Measurements from ENCODE around the gene EXD2. TPM values are rescaled to one million over a fixed set of nuclear protein-coding genes. Genes with fewer than 3 reads are reported as not detected.

Gene EXD2
- total and polyA plus RNA-seq, 2 of the 13 experiments (the other 11 are each of a cell fraction or from before 2014, with no cell fraction given): 9.5 to 15.1 TPM

GRCh38 chr14:69191340-69192111 is at the start of gene EXD2 (continued):
- TF ChIP-seq ZFP36L2 (CRISPR knock-in tag; IDR thresholded peaks at IDR 0.05): no peak
- no peak for TF ChIP-seq SMARCC2 (IDR thresholded peaks at IDR 0.05)
- peak; percentile 73 for TF ChIP-seq ZNF563 (CRISPR knock-in tag; IDR thresholded peaks at IDR 0.05)
- peak; percentile 71; the same call in 1 of the 2 replicates for TF ChIP-seq ZIK1 (CRISPR knock-in tag; IDR thresholded peaks at IDR 0.05; ENCODE audit: borderline replicate concordance, low read depth)
- no peak for TF ChIP-seq ZFP37 (CRISPR knock-in tag; IDR thresholded peaks at IDR 0.05; ENCODE audit: borderline replicate concordance)
- 0 out of 2 replicates have a peak, but pooled peaks have one; percentile 63 for TF ChIP-seq ZNF138 (CRISPR knock-in tag; IDR thresholded peaks at IDR 0.05; ENCODE audit: low read depth)
- TF ChIP-seq ZNF484 (CRISPR knock-in tag; IDR thresholded peaks at IDR 0.05; ENCODE audit: borderline replicate concordance, low read depth): peak; percentile 57; the same call in 1 of the 2 replicates
- TF ChIP-seq ZNF710 (CRISPR knock-in tag; IDR thresholded peaks at IDR 0.05; ENCODE audit: borderline replicate concordance): peak; percentile 36; the same call in 1 of the 2 replicates
- no peak for TF ChIP-seq TCF7 (IDR thresholded peaks at IDR 0.05; ENCODE audit: low read depth)
- peak; percentile 88 for TF ChIP-seq ZMYM4 (CRISPR knock-in tag; IDR thresholded peaks at IDR 0.05)
- TF ChIP-seq NR2F1 (CRISPR knock-in tag; IDR thresholded peaks at IDR 0.05): peak; percentile 59 to 64; a peak in 3 of 4 replicates
- no peak for TF ChIP-seq THYN1 (CRISPR knock-in tag; IDR thresholded peaks at IDR 0.05; ENCODE audit: borderline replicate concordance, low read depth)
- TF ChIP-seq ZBTB3 (CRISPR knock-in tag; IDR thresholded peaks at IDR 0.05; ENCODE audit: borderline replicate concordance, low read depth): 0 out of 2 replicates have a peak, but pooled peaks have one; percentile 68
- TF ChIP-seq ERF (CRISPR knock-in tag; IDR thresholded peaks at IDR 0.05): peak; percentile 77; the same call in 1 of the 2 replicates
- TF ChIP-seq HCFC1 (IDR thresholded peaks at IDR 0.05; ENCODE audit: low read depth, low read length): peak; percentile 80
- peak; percentile 47; the same call in 1 of the 2 replicates for TF ChIP-seq ZKSCAN1 (IDR thresholded peaks at IDR 0.05; ENCODE audit: low read length)
- TF ChIP-seq MAFK (conservative IDR thresholded peaks at IDR 0.05 in 1 of 2, IDR thresholded peaks at IDR 0.05 in 1 of 2; ENCODE audit: low read length in 2 of 2): no peak
- peak; percentile 60; the same call in 1 of the 2 replicates for TF ChIP-seq ZNF839 (CRISPR knock-in tag; IDR thresholded peaks at IDR 0.05; ENCODE audit: borderline replicate concordance)
- no peak for TF ChIP-seq ZNF383 (CRISPR knock-in tag; IDR thresholded peaks at IDR 0.05; ENCODE audit: borderline replicate concordance)
- TF ChIP-seq NBN (conservative IDR thresholded peaks at IDR 0.05): no peak
- no peak for TF ChIP-seq ZNF790 (CRISPR knock-in tag; IDR thresholded peaks at IDR 0.05; ENCODE audit: borderline replicate concordance)
- peak; percentile 93 for TF ChIP-seq PHF20 (CRISPR knock-in tag; IDR thresholded peaks at IDR 0.05)
- no peak for TF ChIP-seq AKNA (CRISPR knock-in tag; IDR thresholded peaks at IDR 0.05; ENCODE audit: borderline replicate concordance)

All from HepG2 (cell line).